Measurements from ENCODE around the gene PCDHA1.
"Not testable (repeated sequence)": the region's sequence is repeated elsewhere in the genome, so short reads cannot be mapped to it uniquely, and the experiment has no call there.

Gene PCDHA1

GRCh38 chr5:140829511-140830501 lies 43.9 kb downstream of the PCDHA1 start:
- H3K27ac Mint-ChIP-seq; H3K4me3 Mint-ChIP-seq; H3K4me1 Mint-ChIP-seq (ENCODE audit: low read depth): not testable (repeated sequence)
- peaks cover 16% of the 10 kb centered on the region for H3K36me3 Mint-ChIP-seq (ENCODE audit: low read depth)
- H3K9me3 Mint-ChIP-seq, result peaks cover 42% of the 10 kb centered on the region
- H3K27me3 Mint-ChIP-seq, result peaks cover 66% of the 10 kb centered on the region

- Mint-ChIP-seq H3K4me1 (ENCODE audit: low read depth) (no peaks in the 10 kb centered on the region), H3K27me3 (peaks cover 39% of the 10 kb centered on the region), H3K9me3 (peaks cover 21% of the 10 kb centered on the region), H3K36me3 (ENCODE audit: low read depth) (peaks cover 11% of the 10 kb centered on the region), H3K27ac (no peak within 1 kb of the TSS), H3K4me3 (no peak within 1 kb of the TSS)
Observed at GRCh38 chr5:140833993-140834392, 48.1 kb downstream of the PCDHA1 start, which contains the start of gene PCDHA7. Gene PCDHA7, plus strand, starts transcription at chr5:140834269. Its CDS starts 115 bp downstream, at chr5:140834384.

- peaks cover 20% of the 10 kb centered on the region for H3K9me3 Mint-ChIP-seq
- peaks cover 11% of the 10 kb centered on the region for H3K36me3 Mint-ChIP-seq (ENCODE audit: low read depth)
- H3K4me3 Mint-ChIP-seq; H3K4me1 Mint-ChIP-seq (ENCODE audit: low read depth); H3K27ac Mint-ChIP-seq: not testable (repeated sequence)
- peaks cover 40% of the 10 kb centered on the region for H3K27me3 Mint-ChIP-seq
Observed at GRCh38 chr5:140834439-140835008, 48.6 kb downstream of the PCDHA1 start.

- Mint-ChIP-seq H3K9me3 (peaks cover 25% of the 10 kb centered on the region), H3K4me1 (ENCODE audit: low read depth) (no peaks in the 10 kb centered on the region), H3K27me3 (peaks cover 47% of the 10 kb centered on the region), H3K4me3 (no peak overlapping the region), H3K27ac (no peak overlapping the region), H3K36me3 (ENCODE audit: low read depth) (peaks cover 11% of the 10 kb centered on the region)
Observed at GRCh38 chr5:140835622-140836510, 49.9 kb downstream of the PCDHA1 start.

GRCh38 chr5:140840978-140841962 lies 55.3 kb downstream of the PCDHA1 start, which contains the start of gene PCDHA8:
Gene PCDHA8, plus strand, starts transcription at chr5:140841187. Its CDS starts 135 bp downstream, at chr5:140841322.
- no peak within 1 kb of the TSS for H3K27ac Mint-ChIP-seq
- no peak within 1 kb of the TSS for H3K4me3 Mint-ChIP-seq
- peaks cover 4% of the 10 kb centered on the region for H3K36me3 Mint-ChIP-seq (ENCODE audit: low read depth)
- H3K4me1 Mint-ChIP-seq (ENCODE audit: low read depth), result no peaks in the 10 kb centered on the region
- peaks cover 34% of the 10 kb centered on the region for H3K27me3 Mint-ChIP-seq
- peaks cover 15% of the 10 kb centered on the region for H3K9me3 Mint-ChIP-seq

GRCh38 chr5:140842798-140843733 lies 57.1 kb downstream of the PCDHA1 start:
- peaks cover 4% of the 10 kb centered on the region for H3K36me3 Mint-ChIP-seq (ENCODE audit: low read depth)
- peaks cover 38% of the 10 kb centered on the region for H3K27me3 Mint-ChIP-seq
- H3K9me3 Mint-ChIP-seq, result peaks cover 22% of the 10 kb centered on the region
- H3K4me1 Mint-ChIP-seq (ENCODE audit: low read depth), result no peaks in the 10 kb centered on the region
- no peak overlapping the region for H3K4me3 Mint-ChIP-seq
- no peak overlapping the region for H3K27ac Mint-ChIP-seq

- not testable (repeated sequence) for H3K4me3 Mint-ChIP-seq, H3K27me3 Mint-ChIP-seq, H3K27ac Mint-ChIP-seq
Observed at GRCh38 chr5:140848139-140849102, 62.5 kb downstream of the PCDHA1 start, which contains the start of gene PCDHA9. Gene PCDHA9, plus strand, starts transcription at chr5:140848382. Its CDS starts 114 bp downstream, at chr5:140848496.

GRCh38 chr5:140849831-140850634 lies 64.1 kb downstream of the PCDHA1 start:
- H3K27me3 Mint-ChIP-seq, result peaks cover 12% of the 10 kb centered on the region

More at GRCh38 chr5:140848139-140849102, 62.5 kb downstream of the PCDHA1 start, which contains the start of gene PCDHA9:
- H3K9me3 Mint-ChIP-seq; H3K4me1 Mint-ChIP-seq (ENCODE audit: low read depth); H3K36me3 Mint-ChIP-seq (ENCODE audit: low read depth): not testable (repeated sequence)

GRCh38 chr5:140855772-140856674 lies 70.1 kb downstream of the PCDHA1 start, which contains the start of gene PCDHA10:
Gene PCDHA10, plus strand, starts transcription at chr5:140855897. Its CDS starts 152 bp downstream, at chr5:140856049.
- Mint-ChIP-seq H3K36me3 (ENCODE audit: low read depth) (peaks cover 6% of the 10 kb centered on the region), H3K27me3 (peaks cover 12% of the 10 kb centered on the region), H3K4me1 (ENCODE audit: low read depth) (no peaks in the 10 kb centered on the region), H3K4me3 (no peak within 1 kb of the TSS), H3K9me3 (peaks cover 3% of the 10 kb centered on the region), H3K27ac (no peak within 1 kb of the TSS)

More at GRCh38 chr5:140849831-140850634, 64.1 kb downstream of the PCDHA1 start:
- H3K4me3 Mint-ChIP-seq; H3K9me3 Mint-ChIP-seq; H3K27ac Mint-ChIP-seq; H3K36me3 Mint-ChIP-seq (ENCODE audit: low read depth); H3K4me1 Mint-ChIP-seq (ENCODE audit: low read depth): not testable (repeated sequence)

GRCh38 chr5:140857177-140857986 lies 71.4 kb downstream of the PCDHA1 start:
- H3K36me3 Mint-ChIP-seq (ENCODE audit: low read depth), result peaks cover 6% of the 10 kb centered on the region

More at GRCh38 chr5:140857177-140857986, 71.4 kb downstream of the PCDHA1 start:
- H3K4me3 Mint-ChIP-seq, result no peak overlapping the region
- H3K27me3 Mint-ChIP-seq, result peaks cover 12% of the 10 kb centered on the region
- H3K9me3 Mint-ChIP-seq, result peaks cover 3% of the 10 kb centered on the region
- H3K4me1 Mint-ChIP-seq (ENCODE audit: low read depth), result no peaks in the 10 kb centered on the region
- no peak overlapping the region for H3K27ac Mint-ChIP-seq
